H9 (cell line): ENCODE results near the gene EFL1. TPM values are rescaled to one million over a fixed set of nuclear protein-coding genes. Genes with fewer than 3 reads are reported as not detected.

Experiments
- DNase-seq: peaks from one replicate; pipeline ENCODE4 v3.0.0-alpha.2; 2017
- H2AFZ ChIP-seq: one replicate; pipeline ENCODE4 v1.6.1; 2013; ENCODE audit warnings: mild to moderate bottlenecking, low read length, control low read depth, moderate library complexity
- H2AK5ac ChIP-seq: 2 replicates; pipeline ENCODE4 v1.6.1; 2013; ENCODE audit warnings: low read length, control low read depth, mixed read lengths; ENCODE audit not compliant: insufficient read length
- H2BK120ac ChIP-seq: one replicate; pipeline ENCODE4 v1.6.1; 2013; ENCODE audit warnings: low read depth, mild to moderate bottlenecking, low read length, control low read depth, inconsistent platforms; ENCODE audit not compliant: poor library complexity, severe bottlenecking
- H2BK12ac ChIP-seq: 2 replicates; pipeline ENCODE4 v1.6.1; 2013; ENCODE audit warnings: low read length, control low read depth, mixed read lengths, low read depth; ENCODE audit not compliant: insufficient read length
- H2BK15ac ChIP-seq: 2 replicates; pipeline ENCODE4 v1.6.1; 2013; ENCODE audit warnings: low read depth, low read length, control low read depth
- H2BK20ac ChIP-seq: one replicate; pipeline ENCODE4 v1.6.1; 2013; ENCODE audit warnings: low read depth, mild to moderate bottlenecking, low read length, control low read depth, inconsistent platforms; ENCODE audit not compliant: poor library complexity, severe bottlenecking
- H2BK5ac ChIP-seq: 2 replicates; pipeline ENCODE4 v1.6.1; 2013; ENCODE audit warnings: low read length, control low read depth, mixed read lengths; ENCODE audit not compliant: insufficient read length
- H3K14ac ChIP-seq: 2 replicates; pipeline ENCODE4 v1.6.1; 2013; ENCODE audit warnings: low read length, control low read depth; ENCODE audit not compliant: insufficient read depth
- H3K18ac ChIP-seq: 2 replicates; pipeline ENCODE4 v1.6.1; 2013; ENCODE audit warnings: low read depth, mild to moderate bottlenecking, mixed read lengths, low read length, control low read depth; ENCODE audit not compliant: insufficient read length
- H3K23ac ChIP-seq: 2 replicates; pipeline ENCODE4 v1.6.1; 2013; ENCODE audit warnings: low read length, control low read depth, mixed read lengths, low read depth; ENCODE audit not compliant: insufficient read length
- H3K23me2 ChIP-seq: 2 replicates; pipeline ENCODE4 v1.6.1; 2013; ENCODE audit warnings: low read depth, mild to moderate bottlenecking, mixed read lengths, low read length, control low read depth; ENCODE audit not compliant: insufficient read length, poor library complexity, severe bottlenecking
- H3K27ac ChIP-seq: 2 replicates; pipeline ENCODE4 v1.5.1; 2013; ENCODE audit warnings: low read length, control low read depth, mixed read lengths, low read depth; ENCODE audit not compliant: insufficient read length
- H3K27me3 ChIP-seq: 2 replicates; pipeline ENCODE4 v1.6.1; 2013; ENCODE audit warnings: low read length, control low read depth, inconsistent platforms; ENCODE audit not compliant: insufficient read depth
- H3K4ac ChIP-seq: 2 replicates; pipeline ENCODE4 v1.6.1; 2013; ENCODE audit warnings: low read depth, mild to moderate bottlenecking, control low read depth, inconsistent platforms, low read length, moderate library complexity
- H3K4me1 ChIP-seq: 2 replicates; pipeline ENCODE4 v1.6.1; 2013; ENCODE audit warnings: low read length, control low read depth, inconsistent platforms; ENCODE audit not compliant: insufficient read depth
- H3K4me2 ChIP-seq: 2 replicates; pipeline ENCODE4 v1.6.1; 2013; ENCODE audit warnings: low read length, control low read depth, mixed read lengths; ENCODE audit not compliant: insufficient read length, insufficient read depth
- H3K56ac ChIP-seq: 2 replicates; pipeline ENCODE4 v1.6.1; 2013; ENCODE audit warnings: low read depth, mild to moderate bottlenecking, mixed read lengths, low read length, control low read depth; ENCODE audit not compliant: insufficient read length
- H3K79me1 ChIP-seq: 2 replicates; pipeline ENCODE4 v1.6.1; 2013; ENCODE audit warnings: low read depth, mild to moderate bottlenecking, moderate library complexity, low read length, control low read depth, inconsistent platforms; ENCODE audit not compliant: insufficient read depth, poor library complexity, severe bottlenecking
- H3K79me2 ChIP-seq: 2 replicates; pipeline ENCODE4 v1.6.1; 2013; ENCODE audit warnings: low read length, control low read depth, inconsistent platforms; ENCODE audit not compliant: insufficient read depth
- H3K9ac ChIP-seq: 2 replicates; pipeline ENCODE4 v1.6.1; 2013; ENCODE audit warnings: low read length, control low read depth, mixed read lengths; ENCODE audit not compliant: insufficient read length; ENCODE audit errors: extremely low read depth
- H3K9me3 ChIP-seq: one replicate; pipeline ENCODE4 v1.6.1; 2013; ENCODE audit warnings: low read depth, low read length, inconsistent platforms; ENCODE audit not compliant: control insufficient read depth
- H3T11ph ChIP-seq: one replicate; pipeline ENCODE4 v1.6.1; 2013; ENCODE audit warnings: mild to moderate bottlenecking, low read length, control low read depth, inconsistent platforms
- H4K20me1 ChIP-seq: one replicate; pipeline ENCODE4 v1.6.1; 2013; ENCODE audit not compliant: control insufficient read depth, insufficient read length, insufficient read depth
- H4K5ac ChIP-seq: 2 replicates; pipeline ENCODE4 v1.6.1; 2013; ENCODE audit warnings: low read depth, mild to moderate bottlenecking, mixed read lengths, low read length, control low read depth; ENCODE audit not compliant: insufficient read length
- H4K8ac ChIP-seq: replicated peaks from 2 replicates; pipeline ENCODE4 v1.6.1; 2013; ENCODE audit warnings: low read length, control low read depth, mixed read lengths, low read depth; ENCODE audit not compliant: insufficient read length
- H4K91ac ChIP-seq: 2 replicates; pipeline ENCODE4 v1.6.1; 2013; ENCODE audit warnings: low read depth, mild to moderate bottlenecking, moderate library complexity, mixed read lengths, low read length, control low read depth; ENCODE audit not compliant: insufficient read length
- H3K27ac Mint-ChIP-seq, 3 experiments: 2 replicates in 2 of 3; 3 replicates in 1 of 3; pipeline ENCODE4 v1.8.0; 2020 to 2021; ENCODE audit warnings: mixed read lengths in 3 of 3, mild to moderate bottlenecking in 1 of 3, moderate library complexity in 1 of 3
- H3K27me3 Mint-ChIP-seq: 2 replicates; pipeline ENCODE4 v1.8.0; 2021; ENCODE audit warnings: low read depth, mild to moderate bottlenecking, moderate library complexity, mixed read lengths
- H3K36me3 Mint-ChIP-seq, 3 experiments: 2 replicates in 2 of 3; 3 replicates in 1 of 3; pipeline ENCODE4 v1.8.0; 2020 to 2021; ENCODE audit warnings: low read depth in 3 of 3, mixed read lengths in 3 of 3; ENCODE audit not compliant: insufficient read depth in 1 of 3
- H3K4me1 Mint-ChIP-seq, 2 experiments: 2 replicates each; pipeline ENCODE4 v1.8.0; 2020; ENCODE audit warnings: mixed read lengths in 2 of 2
- H3K4me3 Mint-ChIP-seq, 2 experiments: 2 replicates in 1 of 2; 3 replicates in 1 of 2; pipeline ENCODE4 v1.8.0; 2020 to 2021; ENCODE audit warnings: mild to moderate bottlenecking in 2 of 2, mixed read lengths in 2 of 2, moderate library complexity in 1 of 2
- H3K9me3 Mint-ChIP-seq, 2 experiments: 2 replicates in 1 of 2; 3 replicates in 1 of 2; pipeline ENCODE4 v1.8.0; 2020; ENCODE audit warnings: mild to moderate bottlenecking in 2 of 2, mixed read lengths in 2 of 2, moderate library complexity in 1 of 2
- CTCF ChIP-seq: fragments of 200-600 bp; sonication (generic); conservative IDR thresholded peaks from 3 replicates; pipeline ENCODE4 v1.8.0; 2021; ENCODE audit warnings: antibody characterized with exemption, mild to moderate bottlenecking
- WGBS: extraction: QIAGEN DNeasy Blood & Tissue Kit; methylation state at CpG from one replicate; pipeline ENCODE4 v1.1.7; 2013; ENCODE audit warnings: missing lambda C conversion rate, low lambda C conversion rate, mixed read lengths; ENCODE audit not compliant: insufficient read length; ENCODE audit errors: extremely low coverage; 5-methylcytosine and 5-hydroxymethylcytosine counted together
- total RNA-seq: library from RNA; stranded (reverse); gene quantifications from 2 replicates; pipeline ENCODE4 v1.2.1, GENCODE V29; 2021

The EFL1 gene
- total RNA-seq, 1 experiment from 2014 or later, result 29.4 TPM

GRCh38 chr15:82133251-82133650, 129.3 kb downstream of the EFL1 start:
- Histone ChIP-seq H3K27me3 (no peaks in the 10 kb centered on the region), H3K23ac (no peak overlapping the region), H3K4me1 (no peaks in the 10 kb centered on the region), H3K4ac (no peak overlapping the region), H2BK5ac (no peak overlapping the region), H3T11ph (no peak overlapping the region), H3K9me3 (no peaks in the 10 kb centered on the region), H2AK5ac (no peak overlapping the region), H3K27ac (no peak overlapping the region), H3K79me2 (no peaks in the 10 kb centered on the region), H2BK120ac (no peak overlapping the region), H3K18ac (no peak overlapping the region), H3K14ac (no peak overlapping the region), H2BK20ac (no peak overlapping the region), H4K91ac (no peak overlapping the region), H3K79me1 (no peaks in the 10 kb centered on the region), H4K8ac (no peak overlapping the region), H4K20me1 (no peaks in the 10 kb centered on the region), H2BK15ac (no peak overlapping the region), H2AFZ (no peak overlapping the region), H3K56ac (no peak overlapping the region), H3K4me2 (no peak overlapping the region), H3K9ac (no peak overlapping the region), H3K23me2 (no peaks in the 10 kb centered on the region), H4K5ac (no peak overlapping the region), H2BK12ac (no peak overlapping the region)
- Mint-ChIP-seq H3K4me3 (no peak overlapping the region), H3K36me3 (peaks cover 6 to 25% (median 6%) of the 10 kb centered on the region in 3 experiments; a peak in 5 of 7 replicates), H3K27me3 (no peaks in the 10 kb centered on the region), H3K9me3 (no peaks in the 10 kb centered on the region), H3K27ac (no peak overlapping the region; a peak in 1 of 7 replicates), H3K4me1 (no peaks in the 10 kb centered on the region)
- WGBS, result no CpG with 5 or more reads among the region's 1 CpG
- no peak for TF ChIP-seq CTCF
- DNase-seq, result no peak
